Activated CD4-positive, alpha-beta T cell treated with anti-CD3 and anti-CD28 coated beads, Interleukin-2, amount 10 ng/mL, durations not matched to agents 24 days and 14 days (primary cell): ENCODE results near the gene COLGALT1. TPM values are rescaled to one million over a fixed set of nuclear protein-coding genes. Genes with fewer than 3 reads are reported as not detected.

Experiments used
- DNase-seq: peaks from one replicate; pipeline ENCODE4 v3.0.0; 2022
- H3K27ac Mint-ChIP-seq: one replicate; pipeline ENCODE4 v1.8.0; 2022; ENCODE audit warnings: mild to moderate bottlenecking, mixed read lengths
- H3K27me3 Mint-ChIP-seq: one replicate; pipeline ENCODE4 v1.8.0; 2022; ENCODE audit warnings: mixed read lengths
- H3K36me3 Mint-ChIP-seq: one replicate; pipeline ENCODE4 v1.8.0; 2022; ENCODE audit warnings: low read depth, mild to moderate bottlenecking, mixed read lengths
- H3K4me1 Mint-ChIP-seq: one replicate; pipeline ENCODE4 v1.8.0; 2021; ENCODE audit warnings: mixed read lengths
- H3K4me3 Mint-ChIP-seq: one replicate; pipeline ENCODE4 v1.8.0; 2022; ENCODE audit warnings: mild to moderate bottlenecking, moderate library complexity, mixed read lengths
- H3K9me3 Mint-ChIP-seq: one replicate; pipeline ENCODE4 v1.8.0; 2021; ENCODE audit warnings: mixed read lengths
- intact Hi-C: fragments of 100-400 bp; cut with micrococcal nuclease; formaldehyde crosslinking; loops from one replicate; pipeline ENCODE4 v1.15.1; 2023
- total RNA-seq: library from RNA; stranded (reverse); gene quantifications from 2 replicates; pipeline ENCODE4 v1.2.3, GENCODE V29; 2022

The COLGALT1 gene
- total RNA-seq, 1 donor from 2014 or later = 103 TPM

- intact Hi-C loops = no loop called here
- H3K9me3 Mint-ChIP-seq = no peaks in the 10 kb centered on the region
- DNase-seq = no peak
- no peaks in the 10 kb centered on the region for H3K36me3 Mint-ChIP-seq
- no peak overlapping the region for H3K27ac Mint-ChIP-seq
- H3K4me3 Mint-ChIP-seq = no peak overlapping the region
- H3K27me3 Mint-ChIP-seq = peaks cover 8% of the 10 kb centered on the region
- H3K4me1 Mint-ChIP-seq = peaks cover 3% of the 10 kb centered on the region
These were observed 62.9 kb downstream of the COLGALT1 start for GRCh38 chr19:17618281-17618903.

- peaks cover 8% of the 10 kb centered on the region for H3K27me3 Mint-ChIP-seq
- no peak overlapping the region for H3K27ac Mint-ChIP-seq
- H3K36me3 Mint-ChIP-seq = no peaks in the 10 kb centered on the region
- peaks cover 3% of the 10 kb centered on the region for H3K4me1 Mint-ChIP-seq
- intact Hi-C loops = no loop called here
- no peak for DNase-seq
- H3K4me3 Mint-ChIP-seq = no peak overlapping the region
- H3K9me3 Mint-ChIP-seq = no peaks in the 10 kb centered on the region
These were observed 63.5 kb downstream of the COLGALT1 start for GRCh38 chr19:17618936-17619335.

GRCh38 chr19:17620696-17621095 lies 65.2 kb downstream of the COLGALT1 start:
- H3K4me1 Mint-ChIP-seq = peaks cover 3% of the 10 kb centered on the region
- DNase-seq = no peak
- H3K27ac Mint-ChIP-seq = no peak overlapping the region

GRCh38 chr19:17623224-17623935 lies 67.9 kb downstream of the COLGALT1 start:
- Mint-ChIP-seq H3K36me3 (no peaks in the 10 kb centered on the region), H3K27me3 (peaks cover 2% of the 10 kb centered on the region), H3K27ac (no peak overlapping the region), H3K4me1 (no peaks in the 10 kb centered on the region), H3K4me3 (no peak overlapping the region), H3K9me3 (peaks cover 4% of the 10 kb centered on the region)
- intact Hi-C loops = no loop called here
- no peak for DNase-seq

More at GRCh38 chr19:17620696-17621095, 65.2 kb downstream of the COLGALT1 start:
- Mint-ChIP-seq H3K27me3 (peaks cover 8% of the 10 kb centered on the region), H3K9me3 (peaks cover 1% of the 10 kb centered on the region), H3K4me3 (no peak overlapping the region), H3K36me3 (no peaks in the 10 kb centered on the region)
- intact Hi-C loops = no loop called here

GRCh38 chr19:17624314-17624991 lies 69.0 kb downstream of the COLGALT1 start:
- DNase-seq = no peak
- Mint-ChIP-seq H3K27me3 (peaks cover 2% of the 10 kb centered on the region), H3K4me1 (no peaks in the 10 kb centered on the region), H3K9me3 (peaks cover 4% of the 10 kb centered on the region), H3K36me3 (no peaks in the 10 kb centered on the region), H3K27ac (no peak overlapping the region), H3K4me3 (no peak overlapping the region)
- intact Hi-C loops = no loop called here

- Mint-ChIP-seq H3K36me3 (no peaks in the 10 kb centered on the region), H3K9me3 (peaks cover 4% of the 10 kb centered on the region), H3K27me3 (no peaks in the 10 kb centered on the region), H3K27ac (no peak overlapping the region), H3K4me3 (no peak overlapping the region), H3K4me1 (no peaks in the 10 kb centered on the region)
- no peak for DNase-seq
- intact Hi-C loops = no loop called here
These were observed 69.6 kb downstream of the COLGALT1 start for GRCh38 chr19:17625043-17625442.

GRCh38 chr19:17625980-17626379 lies 70.5 kb downstream of the COLGALT1 start:
- Mint-ChIP-seq H3K27ac (no peak overlapping the region), H3K27me3 (no peaks in the 10 kb centered on the region), H3K36me3 (no peaks in the 10 kb centered on the region), H3K9me3 (peaks cover 4% of the 10 kb centered on the region), H3K4me1 (no peaks in the 10 kb centered on the region), H3K4me3 (no peak overlapping the region)
- intact Hi-C loops = no loop called here
- DNase-seq = no peak

- intact Hi-C loops = no loop called here
- Mint-ChIP-seq H3K27ac (no peak overlapping the region), H3K36me3 (no peaks in the 10 kb centered on the region), H3K4me1 (no peaks in the 10 kb centered on the region), H3K27me3 (no peaks in the 10 kb centered on the region), H3K9me3 (peaks cover 4% of the 10 kb centered on the region), H3K4me3 (no peak overlapping the region)
- no peak for DNase-seq
These were observed 71.1 kb downstream of the COLGALT1 start for GRCh38 chr19:17626456-17627015.

GRCh38 chr19:17627161-17627560 lies 71.7 kb downstream of the COLGALT1 start:
- no peaks in the 10 kb centered on the region for H3K36me3 Mint-ChIP-seq
- peaks cover 4% of the 10 kb centered on the region for H3K9me3 Mint-ChIP-seq
- H3K4me1 Mint-ChIP-seq = no peaks in the 10 kb centered on the region

GRCh38 chr19:17627921-17628320 lies 72.5 kb downstream of the COLGALT1 start:
- intact Hi-C loops = no loop called here
- Mint-ChIP-seq H3K4me3 (no peak overlapping the region), H3K27ac (no peak overlapping the region), H3K4me1 (no peaks in the 10 kb centered on the region), H3K36me3 (no peaks in the 10 kb centered on the region), H3K9me3 (peaks cover 4% of the 10 kb centered on the region), H3K27me3 (no peaks in the 10 kb centered on the region)
- DNase-seq = no peak

More at GRCh38 chr19:17627161-17627560, 71.7 kb downstream of the COLGALT1 start:
- no peaks in the 10 kb centered on the region for H3K27me3 Mint-ChIP-seq
- no peak overlapping the region for H3K4me3 Mint-ChIP-seq
- intact Hi-C loops = no loop called here
- no peak overlapping the region for H3K27ac Mint-ChIP-seq
- DNase-seq = no peak

GRCh38 chr19:17629760-17630159 lies 74.3 kb downstream of the COLGALT1 start:
- Mint-ChIP-seq H3K4me1 (no peaks in the 10 kb centered on the region), H3K36me3 (no peaks in the 10 kb centered on the region), H3K4me3 (no peak overlapping the region), H3K27me3 (no peaks in the 10 kb centered on the region), H3K9me3 (peaks cover 4% of the 10 kb centered on the region), H3K27ac (no peak overlapping the region)
- no peak for DNase-seq
- intact Hi-C loops = no loop called here

GRCh38 chr19:17632577-17632976 lies 77.1 kb downstream of the COLGALT1 start:
- intact Hi-C loops = no loop called here
- Mint-ChIP-seq H3K36me3 (no peaks in the 10 kb centered on the region), H3K4me1 (no peaks in the 10 kb centered on the region), H3K27me3 (no peaks in the 10 kb centered on the region), H3K9me3 (peaks cover 3% of the 10 kb centered on the region), H3K4me3 (no peak overlapping the region), H3K27ac (no peak overlapping the region)
- no peak for DNase-seq
